Esophagus muscularis mucosa (tissue), 3 donors: ENCODE data around the gene BICD1.

Experiments used
- POLR2A ChIP-seq: fragments of 450-650 bp; IDR thresholded peaks from one replicate; pipeline ENCODE4 v1.6.1; 2017; ENCODE audit warnings: antibody characterized with exemption, moderate library complexity, mild to moderate bottlenecking, low read depth
- POLR2AphosphoS5 ChIP-seq, 2 donors: sonication (generic); formaldehyde crosslinking; IDR thresholded peaks; one replicate each; pipeline ENCODE4 v1.6.1; 2017; ENCODE audit warnings: antibody characterized with exemption in 2 of 2
- TF ChIP-seq, protein P1 (sequence below), 3 experiments: fragments of 200-600 bp in 2 of 3; fragments of 450-650 bp in 1 of 3; sonication (generic) in 2 of 3; IDR thresholded peaks; one replicate each; pipeline ENCODE4 v1.5.1; 2017 to 2019; ENCODE audit warnings: antibody characterized with exemption in 3 of 3, mild to moderate bottlenecking in 2 of 3, moderate library complexity in 1 of 3

- TF ChIP-seq POLR2A (no peak), POLR2AphosphoS5 (IDR thresholded peaks at IDR 0.05) (no peak)
- TF ChIP-seq, protein P1, sequence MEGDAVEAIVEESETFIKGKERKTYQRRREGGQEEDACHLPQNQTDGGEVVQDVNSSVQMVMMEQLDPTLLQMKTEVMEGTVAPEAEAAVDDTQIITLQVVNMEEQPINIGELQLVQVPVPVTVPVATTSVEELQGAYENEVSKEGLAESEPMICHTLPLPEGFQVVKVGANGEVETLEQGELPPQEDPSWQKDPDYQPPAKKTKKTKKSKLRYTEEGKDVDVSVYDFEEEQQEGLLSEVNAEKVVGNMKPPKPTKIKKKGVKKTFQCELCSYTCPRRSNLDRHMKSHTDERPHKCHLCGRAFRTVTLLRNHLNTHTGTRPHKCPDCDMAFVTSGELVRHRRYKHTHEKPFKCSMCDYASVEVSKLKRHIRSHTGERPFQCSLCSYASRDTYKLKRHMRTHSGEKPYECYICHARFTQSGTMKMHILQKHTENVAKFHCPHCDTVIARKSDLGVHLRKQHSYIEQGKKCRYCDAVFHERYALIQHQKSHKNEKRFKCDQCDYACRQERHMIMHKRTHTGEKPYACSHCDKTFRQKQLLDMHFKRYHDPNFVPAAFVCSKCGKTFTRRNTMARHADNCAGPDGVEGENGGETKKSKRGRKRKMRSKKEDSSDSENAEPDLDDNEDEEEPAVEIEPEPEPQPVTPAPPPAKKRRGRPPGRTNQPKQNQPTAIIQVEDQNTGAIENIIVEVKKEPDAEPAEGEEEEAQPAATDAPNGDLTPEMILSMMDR (IDR thresholded peaks at IDR 0.05): no peak
Observed at GRCh38 chr12:32418221-32418620, 311.6 kb downstream of the BICD1 start.
